ENCODE data around the gene C11orf65.
"Not testable (repeated sequence)": the region's sequence is repeated elsewhere in the genome, so short reads cannot be mapped to it uniquely, and the experiment has no call there.

Gene C11orf65

DNA sequence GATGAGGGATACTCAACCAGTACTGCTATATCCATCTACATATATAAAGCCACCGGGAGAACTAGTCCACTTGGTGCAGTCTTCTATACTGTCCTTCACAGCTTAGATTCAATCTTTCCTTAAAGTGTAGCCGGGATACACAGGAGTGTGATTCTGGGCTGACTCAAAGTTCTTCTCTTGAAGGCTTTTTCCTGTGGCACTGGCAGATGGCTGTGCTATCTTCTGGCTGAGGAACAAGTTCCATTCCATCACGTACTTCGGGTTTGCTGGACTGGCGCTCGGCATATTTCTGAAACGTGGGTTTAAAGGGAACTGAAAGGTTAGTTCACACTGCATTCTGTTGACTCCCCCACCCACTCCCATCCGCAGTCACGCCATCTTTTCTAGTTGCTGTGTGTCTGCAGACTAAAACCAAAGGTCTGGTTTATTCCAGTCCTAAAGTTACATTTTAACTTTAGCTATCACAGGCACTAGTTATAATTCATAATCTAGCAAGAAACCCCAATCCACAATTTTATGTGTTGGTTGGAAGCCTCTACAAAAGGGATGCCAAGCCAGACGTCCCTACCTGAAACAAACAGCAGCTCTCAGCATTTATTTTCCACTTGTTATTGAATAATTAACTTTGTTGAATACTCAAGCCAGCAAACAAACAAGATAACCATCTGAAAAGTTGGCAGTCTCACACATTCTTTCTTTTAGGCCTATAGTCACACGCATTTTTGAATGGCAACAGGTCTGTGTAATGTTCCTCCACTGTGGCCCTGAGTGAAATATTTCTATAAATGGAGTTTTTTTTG is 7.5 kb upstream of the C11orf65 start:
- no peak for DNase-seq (ENCODE audit: low read depth in 1 of 2, low spot score in 1 of 2)

DNA sequence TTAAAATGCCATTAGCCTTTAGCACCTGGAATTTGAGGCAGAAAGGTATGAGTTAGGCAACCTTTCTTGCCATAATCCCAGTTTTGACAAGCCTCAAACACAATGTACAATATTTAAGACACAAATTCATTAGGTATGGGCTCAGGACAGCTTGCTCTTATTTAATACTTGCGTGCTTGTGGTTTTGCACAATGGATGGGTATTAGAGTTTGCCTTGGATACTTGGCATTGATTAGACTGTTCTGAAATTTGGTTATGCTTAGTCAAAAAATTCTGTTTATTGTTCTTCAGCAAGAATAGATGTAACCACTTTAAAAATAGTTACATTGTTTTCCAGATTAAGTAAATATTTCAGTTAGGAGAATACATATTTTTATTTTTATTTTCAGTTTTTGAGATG is 5.4 kb upstream of the C11orf65 start:
- no peak for DNase-seq (ENCODE audit: low read depth in 1 of 2, low spot score in 1 of 2)

GRCh38 chr11:108468478-108468864 is 1.1 kb upstream of the C11orf65 start:
- DNase-seq (ENCODE audit: low read depth in 1 of 2, low spot score in 1 of 2), result no peak

- no peak for DNase-seq (ENCODE audit: low read depth in 1 of 2, low spot score in 1 of 2)
Observed at GRCh38 chr11:108466405-108466804, 924 bp downstream of the C11orf65 start.

DNA sequence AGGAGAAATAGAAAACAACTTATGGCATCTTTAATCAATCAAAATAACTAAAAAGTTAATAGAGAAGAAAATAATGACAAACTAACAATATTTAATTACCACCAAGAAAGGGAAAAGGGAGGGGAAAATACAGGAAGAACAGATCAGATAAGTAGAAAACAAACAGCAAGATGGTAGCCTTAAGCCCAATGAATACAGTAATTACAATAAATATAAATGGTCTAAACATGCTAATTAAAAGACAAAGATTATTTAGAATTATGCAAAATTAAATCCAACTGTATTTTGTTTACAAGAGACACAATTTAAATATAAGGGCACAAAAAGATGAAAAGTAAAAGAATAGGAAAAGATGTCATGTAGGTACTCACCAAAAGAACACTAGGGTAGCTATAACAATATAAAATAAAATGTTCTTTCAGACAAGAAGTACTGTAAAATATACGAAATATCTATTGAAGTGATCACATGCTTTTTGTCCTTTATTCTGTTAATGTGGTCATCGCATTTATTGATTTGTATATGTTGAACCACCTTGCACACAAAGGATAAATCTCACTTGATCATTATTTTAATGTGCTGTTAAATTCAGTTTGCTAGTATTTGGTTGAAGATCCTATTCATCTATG is 14.0 kb downstream of the C11orf65 start:
- no peak for DNase-seq (ENCODE audit: low read depth in 1 of 2, low spot score in 1 of 2)

- not testable (repeated sequence) for DNase-seq (ENCODE audit: low read depth in 1 of 2, low spot score in 1 of 2)
Observed at GRCh38 chr11:108441445-108441844, 25.9 kb downstream of the C11orf65 start.

DNA sequence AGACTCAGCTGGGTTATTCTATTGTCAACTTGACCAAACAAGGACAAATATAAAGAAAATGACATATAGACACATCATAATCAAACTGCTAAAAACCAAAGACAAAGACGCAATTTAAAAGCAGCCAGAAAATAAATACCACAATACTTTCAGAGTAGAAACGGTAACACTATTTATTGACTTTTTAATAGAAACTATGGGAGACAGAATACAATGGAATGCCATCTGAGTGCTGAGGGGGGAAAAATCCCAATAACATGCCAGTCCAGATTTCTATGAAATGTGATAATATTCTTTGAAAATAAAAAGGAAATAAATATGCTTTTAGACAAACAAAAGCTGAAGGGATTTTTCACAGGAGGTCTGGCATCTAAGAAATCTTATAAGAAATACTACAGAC is 30.7 kb downstream of the C11orf65 start:
- no peak for DNase-seq (ENCODE audit: low read depth in 1 of 2, low spot score in 1 of 2)

GRCh38 chr11:108435066-108435465 is 32.3 kb downstream of the C11orf65 start:
- no peak for DNase-seq (ENCODE audit: low read depth in 1 of 2, low spot score in 1 of 2)

DNA sequence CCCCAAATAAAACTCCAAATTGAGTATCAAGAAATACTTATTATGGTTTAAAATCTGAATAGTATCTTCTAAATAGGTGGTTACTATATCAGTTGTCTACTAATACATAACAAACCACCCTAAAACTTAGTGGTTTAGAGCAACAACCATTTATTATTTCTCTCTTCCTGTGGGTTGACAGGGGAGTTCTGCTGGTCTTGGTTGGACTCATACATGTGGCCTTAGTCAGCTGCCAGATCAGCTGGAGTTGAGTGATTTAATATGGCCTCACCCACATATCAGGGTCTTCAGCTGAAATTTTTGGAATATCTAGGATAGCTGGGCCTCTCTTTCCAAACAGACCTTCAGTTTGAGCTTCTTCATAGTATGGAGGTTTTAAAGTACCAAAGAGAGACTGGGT is 34.5 kb downstream of the C11orf65 start:
- no peak for DNase-seq (ENCODE audit: low read depth in 1 of 2, low spot score in 1 of 2)

DNA sequence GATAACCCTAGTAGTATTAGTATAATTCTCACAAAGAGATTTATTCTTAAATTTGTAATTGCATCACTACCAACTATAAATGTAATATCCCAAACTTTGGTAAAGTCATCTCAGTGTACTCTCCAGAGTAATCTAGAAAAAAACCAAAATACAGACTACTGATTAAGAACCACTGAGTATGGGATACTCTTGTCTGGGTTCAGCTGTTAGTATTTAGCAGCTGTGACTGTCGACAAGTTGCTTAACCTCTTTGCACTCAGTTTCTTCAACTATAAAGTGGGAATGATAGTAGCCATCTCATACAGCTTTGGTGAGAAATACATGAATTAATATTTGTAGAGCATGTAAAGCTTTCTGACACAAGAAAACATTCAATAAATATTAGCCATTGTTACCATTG is 35.3 kb downstream of the C11orf65 start:
- no peak for DNase-seq (ENCODE audit: low read depth in 1 of 2, low spot score in 1 of 2)

DNA sequence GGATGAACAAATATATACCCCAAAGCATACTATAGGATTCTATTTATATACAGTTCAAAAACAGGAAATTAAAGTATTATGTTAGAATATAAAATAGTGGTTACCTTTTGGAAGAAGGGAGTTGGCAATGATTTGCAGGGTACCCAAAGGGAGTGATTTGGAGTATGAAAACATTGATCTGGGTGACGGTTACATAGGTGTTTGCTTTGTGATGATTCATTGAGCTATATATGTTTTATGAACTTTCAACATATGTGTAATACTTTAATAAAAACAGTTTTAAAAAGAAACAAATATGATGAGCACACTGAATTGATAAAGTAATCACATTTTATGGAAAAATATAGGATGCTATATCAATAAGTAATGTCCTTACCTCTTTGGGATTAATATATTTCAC is 36.0 kb downstream of the C11orf65 start:
- DNase-seq (ENCODE audit: low read depth in 1 of 2, low spot score in 1 of 2), result no peak

GRCh38 chr11:108417551-108417950 is 49.8 kb downstream of the C11orf65 start:
- peak; percentile 2 to 5 for DNase-seq (ENCODE audit: low read depth in 1 of 2, low spot score in 1 of 2)

DNA sequence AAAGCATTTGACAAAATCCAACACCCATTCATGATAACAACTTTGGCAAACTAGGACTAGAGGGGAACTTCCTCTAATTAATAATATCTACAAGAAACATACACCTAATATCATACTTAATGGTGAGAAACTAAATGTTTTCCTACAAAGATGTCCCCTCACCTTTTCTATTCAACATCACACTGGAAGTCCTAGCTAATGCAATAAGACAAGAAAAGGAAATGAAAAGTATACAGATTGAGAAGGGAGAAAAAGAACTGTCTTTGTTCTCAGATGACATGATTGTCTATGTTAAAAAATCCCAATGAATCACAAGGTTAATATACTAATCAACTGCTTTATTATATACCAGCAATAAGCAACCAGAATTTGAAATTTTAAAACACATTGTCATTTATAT is 52.4 kb downstream of the C11orf65 start:
- no peak for DNase-seq (ENCODE audit: low read depth in 1 of 2, low spot score in 1 of 2)

DNA sequence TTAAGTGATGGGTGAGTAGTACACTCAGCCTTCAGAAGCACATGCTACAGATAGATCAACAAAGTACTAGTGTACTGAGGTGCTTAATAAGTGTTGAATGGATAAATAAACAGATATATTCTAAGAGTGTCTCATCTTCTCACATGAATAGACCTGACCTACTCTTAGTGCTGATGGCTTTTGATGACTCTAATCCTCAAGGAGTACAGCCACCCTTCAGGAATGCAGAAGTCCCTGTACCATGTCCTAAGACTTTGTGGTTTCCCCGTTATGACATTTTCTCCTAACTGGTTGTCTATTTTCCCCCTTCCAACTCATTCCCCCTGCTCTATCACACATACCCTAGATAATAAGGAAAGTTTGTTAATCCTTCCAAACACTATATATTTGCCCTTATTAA is 61.6 kb downstream of the C11orf65 start:
- no peak for DNase-seq (ENCODE audit: low read depth in 1 of 2, low spot score in 1 of 2)

DNA sequence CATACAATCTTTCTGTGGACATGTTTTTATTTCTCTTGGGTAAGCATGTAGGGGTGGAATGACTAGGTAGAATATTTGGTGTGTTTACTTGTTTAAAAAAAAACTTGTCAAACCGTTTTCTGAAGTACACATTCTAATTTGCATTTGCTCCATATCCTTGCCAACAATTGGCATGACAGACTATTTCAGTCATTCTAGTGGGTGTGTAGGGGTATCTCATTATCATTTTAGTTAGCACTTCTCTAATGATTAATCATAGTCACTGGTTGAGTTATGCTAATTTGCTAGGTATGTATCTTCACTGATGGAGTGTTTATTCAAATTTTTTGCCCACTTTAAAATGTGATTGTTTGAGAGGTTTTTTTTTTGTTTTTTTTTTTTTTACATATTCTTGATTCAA is 64.3 kb downstream of the C11orf65 start:
- DNase-seq (ENCODE audit: low read depth in 1 of 2, low spot score in 1 of 2), result no peak

DNA sequence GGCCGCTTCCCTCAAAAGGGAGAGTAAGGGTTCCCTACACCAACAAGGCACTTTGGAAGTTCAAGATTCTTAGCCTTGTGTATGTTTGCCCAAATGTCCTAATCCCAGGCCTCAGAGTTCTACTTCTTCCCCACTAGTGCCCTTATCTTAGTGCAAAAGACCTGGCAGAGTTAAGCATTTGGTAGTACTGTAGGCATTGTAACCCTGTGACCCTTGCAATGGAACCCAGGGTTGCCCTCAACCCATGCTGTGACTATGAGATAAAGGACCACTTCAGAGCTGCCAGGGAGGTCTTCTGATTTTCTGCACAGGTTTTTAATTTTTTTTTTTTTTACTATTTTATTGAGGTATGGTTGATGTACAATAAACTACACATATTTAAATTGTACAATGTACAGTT is 65.1 kb downstream of the C11orf65 start:
- DNase-seq (ENCODE audit: low read depth in 1 of 2, low spot score in 1 of 2), result no peak

DNA sequence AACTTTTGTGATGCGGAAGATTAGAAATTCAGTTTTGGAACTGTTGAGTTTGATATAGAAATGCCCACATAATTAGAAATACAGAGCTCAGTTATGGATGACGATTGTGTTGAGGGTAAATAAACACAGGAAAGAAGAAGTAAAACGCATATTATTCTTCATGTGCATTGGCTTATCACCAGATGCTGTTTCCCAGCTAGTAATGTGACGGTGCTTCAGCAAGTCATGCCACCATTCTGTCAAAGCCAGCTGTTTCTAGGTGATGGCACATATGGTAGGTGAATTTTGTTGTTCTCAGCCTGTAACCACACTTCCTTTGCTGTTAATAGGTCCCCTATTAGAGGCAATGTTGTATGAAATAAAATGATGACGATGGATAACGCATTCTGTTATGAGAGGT is 68.9 kb downstream of the C11orf65 start:
- no peak for DNase-seq (ENCODE audit: low read depth in 1 of 2, low spot score in 1 of 2)

- DNase-seq (ENCODE audit: low read depth in 1 of 2, low spot score in 1 of 2), result not testable (repeated sequence)
Observed at GRCh38 chr11:108396672-108397071, 70.7 kb downstream of the C11orf65 start.

- DNase-seq (ENCODE audit: low read depth in 1 of 2, low spot score in 1 of 2), result no peak
Observed at GRCh38 chr11:108394744-108395284, 72.5 kb downstream of the C11orf65 start.

- no peak for DNase-seq (ENCODE audit: low read depth in 1 of 2, low spot score in 1 of 2)
Observed at GRCh38 chr11:108393046-108393445, 74.3 kb downstream of the C11orf65 start.

DNA sequence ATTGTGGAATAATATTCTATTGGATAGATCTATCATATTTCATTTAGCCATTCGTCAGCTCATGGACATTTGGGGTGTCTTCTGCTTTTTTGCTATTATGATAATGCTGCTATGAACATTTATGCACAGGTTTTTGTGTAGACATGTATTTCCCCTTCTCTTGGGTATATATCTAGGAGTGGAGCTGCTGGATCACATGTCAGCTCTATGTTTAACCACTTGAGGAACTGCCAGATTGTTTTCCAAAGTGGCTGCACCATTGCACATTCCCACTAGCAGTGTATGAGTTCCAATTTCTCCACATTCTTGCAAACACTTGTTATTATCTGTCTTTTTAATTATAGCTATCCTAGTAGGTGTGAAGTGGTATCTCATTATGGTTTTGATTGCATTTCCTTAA is 75.0 kb downstream of the C11orf65 start:
- no peak for DNase-seq (ENCODE audit: low read depth in 1 of 2, low spot score in 1 of 2)

DNA sequence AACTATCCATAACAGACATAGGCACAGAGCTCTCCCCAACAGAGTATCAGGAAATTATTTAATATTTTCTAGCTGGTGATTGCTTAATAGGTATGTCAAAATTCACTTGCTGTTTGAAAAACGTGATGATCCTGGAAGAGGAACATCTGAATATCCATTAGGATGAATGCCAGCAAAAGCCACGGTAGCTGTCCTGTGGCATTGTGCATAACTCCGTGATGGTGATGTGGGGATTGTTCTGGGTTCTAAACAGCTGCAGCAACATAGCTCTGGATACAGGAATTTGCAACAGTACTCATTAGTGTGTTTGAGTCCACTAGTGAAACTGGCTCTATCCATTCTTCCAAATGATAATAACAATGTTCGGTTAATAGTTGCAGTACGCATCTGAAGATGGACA is 78.8 kb downstream of the C11orf65 start:
- DNase-seq (ENCODE audit: low read depth in 1 of 2, low spot score in 1 of 2), result no peak

DNA sequence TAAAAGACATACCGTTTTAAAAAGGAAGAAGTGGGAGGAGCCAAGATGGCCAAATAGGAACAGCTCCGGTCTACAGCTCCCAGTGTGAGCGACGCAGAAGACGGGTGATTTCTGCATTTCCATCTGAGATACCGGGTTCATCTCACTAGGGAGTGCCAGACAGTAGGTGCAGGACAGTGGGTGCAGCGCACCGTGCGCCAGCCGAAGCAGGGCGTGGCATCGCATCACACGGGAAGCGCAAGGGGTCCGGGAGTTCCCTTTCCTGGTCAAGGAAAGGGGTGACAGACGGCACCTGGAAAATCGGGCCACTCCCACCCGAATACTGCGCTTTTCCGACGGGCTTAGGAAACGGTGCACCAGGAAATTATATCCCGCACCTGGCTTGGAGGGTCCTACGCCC is 93.8 kb downstream of the C11orf65 start:
- not testable (repeated sequence) for DNase-seq (ENCODE audit: low read depth in 1 of 2, low spot score in 1 of 2)

All from stimulated activated CD4-positive, alpha-beta T cell treated with anti-CD3 and anti-CD28 coated beads, Interleukin-15, amount 100 ng/mL, for 1 hour (primary cell).